HEK293T (cell line): ENCODE results near the gene BCAP29.

ENCODE experiments used
- CTCF ChIA-PET: fragments of 350-600 bp; formaldehyde crosslinking; extraction: SDS; loops from one replicate; lab custom pipeline; 2021; ENCODE audit warnings: antibody characterized with exemption, inconsistent platforms; lab: Yijun Ruan, JAX
- POLR2A ChIA-PET: fragments of 350-600 bp; formaldehyde crosslinking; extraction: SDS; loops from one replicate; lab custom pipeline; 2020; ENCODE audit warnings: antibody characterized with exemption, inconsistent platforms; lab: Yijun Ruan, JAX
- DNase-seq: peaks from one replicate; pipeline ENCODE4 v3.0.0; 2012; ENCODE audit warnings: mixed read lengths; ENCODE audit errors: extremely low spot score
- ARNT ChIP-seq: fragments of 450-650 bp; IDR thresholded peaks from 2 replicates; pipeline ENCODE4 v1.6.1; 2017; ENCODE audit warnings: mild to moderate bottlenecking
- BHLHE40 ChIP-seq: fragments of 450-650 bp; IDR thresholded peaks from 2 replicates; pipeline ENCODE4 v1.6.1; 2016; ENCODE audit warnings: mild to moderate bottlenecking, moderate library complexity, borderline replicate concordance
- CTBP1 ChIP-seq: fragments of 450-650 bp; IDR thresholded peaks from 2 replicates; pipeline ENCODE4 v1.6.1; 2016; ENCODE audit warnings: borderline replicate concordance
- ELF4 ChIP-seq: fragments of 450-650 bp; IDR thresholded peaks from 2 replicates; pipeline ENCODE4 v1.6.1; 2017; ENCODE audit warnings: antibody characterized with exemption
- FOXA1 ChIP-seq: fragments of 450-650 bp; IDR thresholded peaks from 2 replicates; pipeline ENCODE4 v1.6.1; 2016; ENCODE audit warnings: mild to moderate bottlenecking
- FOXK2 ChIP-seq: fragments of 450-650 bp; IDR thresholded peaks from 2 replicates; pipeline ENCODE4 v1.6.1; 2016; ENCODE audit warnings: mild to moderate bottlenecking
- FOXM1 ChIP-seq: fragments of 450-650 bp; IDR thresholded peaks from 2 replicates; pipeline ENCODE4 v1.6.1; 2017; ENCODE audit warnings: mild to moderate bottlenecking, borderline replicate concordance
- HDGF ChIP-seq: fragments of 450-650 bp; IDR thresholded peaks from 2 replicates; pipeline ENCODE4 v1.6.1; 2017; ENCODE audit warnings: antibody characterized with exemption, borderline replicate concordance
- L3MBTL2 ChIP-seq: fragments of 450-650 bp; conservative IDR thresholded peaks from 2 replicates; pipeline ENCODE4 v1.6.1; 2016; ENCODE audit warnings: mild to moderate bottlenecking
- LEF1 ChIP-seq: fragments of 450-650 bp; IDR thresholded peaks from 2 replicates; pipeline ENCODE4 v1.6.1; 2017; ENCODE audit warnings: mild to moderate bottlenecking, borderline replicate concordance
- NFRKB ChIP-seq: fragments of 450-650 bp; IDR thresholded peaks from 2 replicates; pipeline ENCODE4 v1.6.1; 2016; ENCODE audit warnings: mild to moderate bottlenecking, moderate library complexity
- SP1 ChIP-seq: fragments of 450-650 bp; IDR thresholded peaks from 2 replicates; pipeline ENCODE4 v1.6.1; 2017
- SUZ12 ChIP-seq: fragments of 450-650 bp; IDR thresholded peaks from 2 replicates; pipeline ENCODE4 v1.6.1; 2016; ENCODE audit warnings: mild to moderate bottlenecking
- TARDBP ChIP-seq: fragments of 450-650 bp; IDR thresholded peaks from 2 replicates; pipeline ENCODE4 v1.6.1; 2016
- ZNF384 ChIP-seq: fragments of 450-650 bp; IDR thresholded peaks from 2 replicates; pipeline ENCODE4 v1.6.1; 2016
- TF ChIP-seq, protein P1 (sequence below): fragments of 450-650 bp; IDR thresholded peaks from 2 replicates; pipeline ENCODE4 v1.6.1; 2016

Gene BCAP29

GRCh38 chr7:107610323-107610722, 30.3 kb downstream of the BCAP29 start:
- ChIA-PET CTCF (no interaction called here), POLR2A (no interaction called here)
- no peak for TF ChIP-seq CTBP1
- DNase-seq = no peak

- POLR2A ChIA-PET = no interaction called here
- CTCF ChIA-PET = no interaction called here
- DNase-seq = no peak
- no peak for TF ChIP-seq SP1
- TF ChIP-seq CTBP1 = no peak
- TF ChIP-seq, protein P1, sequence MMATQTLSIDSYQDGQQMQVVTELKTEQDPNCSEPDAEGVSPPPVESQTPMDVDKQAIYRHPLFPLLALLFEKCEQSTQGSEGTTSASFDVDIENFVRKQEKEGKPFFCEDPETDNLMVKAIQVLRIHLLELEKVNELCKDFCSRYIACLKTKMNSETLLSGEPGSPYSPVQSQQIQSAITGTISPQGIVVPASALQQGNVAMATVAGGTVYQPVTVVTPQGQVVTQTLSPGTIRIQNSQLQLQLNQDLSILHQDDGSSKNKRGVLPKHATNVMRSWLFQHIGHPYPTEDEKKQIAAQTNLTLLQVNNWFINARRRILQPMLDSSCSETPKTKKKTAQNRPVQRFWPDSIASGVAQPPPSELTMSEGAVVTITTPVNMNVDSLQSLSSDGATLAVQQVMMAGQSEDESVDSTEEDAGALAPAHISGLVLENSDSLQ = no peak
- no peak for TF ChIP-seq LEF1
- TF ChIP-seq ZNF384 = no peak
- TF ChIP-seq NFRKB = no peak
- TF ChIP-seq ELF4 = no peak
- TF ChIP-seq FOXA1 = no peak
- no peak for TF ChIP-seq SUZ12
- TF ChIP-seq HDGF = no peak
- TF ChIP-seq BHLHE40 = no peak
- TF ChIP-seq ARNT = no peak
- TF ChIP-seq L3MBTL2 = no peak
- no peak for TF ChIP-seq TARDBP
- no peak for TF ChIP-seq FOXM1
- no peak for TF ChIP-seq FOXK2
Measured at GRCh38 chr7:107613439-107613838, 33.4 kb downstream of the BCAP29 start.

DNA sequence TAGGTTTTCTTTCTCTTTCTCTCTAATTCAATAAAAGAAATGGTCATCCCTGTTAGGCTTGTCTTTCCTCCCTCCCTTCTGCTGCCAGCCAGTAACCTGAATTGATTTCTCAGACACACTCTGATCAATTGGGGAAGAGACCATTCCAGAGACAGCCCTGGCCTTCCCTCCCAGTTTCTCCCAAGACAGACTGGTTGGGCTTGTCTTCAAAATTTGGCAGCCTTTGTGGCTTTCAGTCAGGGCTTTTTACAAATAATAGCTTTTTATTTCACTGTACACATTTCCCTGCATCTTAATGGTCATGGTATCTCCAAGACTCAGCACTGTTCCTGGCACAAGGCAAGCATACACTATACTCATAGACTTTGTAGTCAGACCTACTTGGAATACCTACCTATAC, 33.9 kb downstream of the BCAP29 start:
- no peak for DNase-seq
- CTCF ChIA-PET = no interaction called here
- POLR2A ChIA-PET = no interaction called here

GRCh38 chr7:107614425-107614824, 34.4 kb downstream of the BCAP29 start:
- POLR2A ChIA-PET = no interaction called here
- DNase-seq = no peak
- TF ChIP-seq, protein P1 = no peak
- TF ChIP-seq NFRKB (no peak), HDGF (no peak), FOXA1 (no peak), ARNT (no peak), SUZ12 (no peak), ELF4 (no peak), CTBP1 (no peak), FOXK2 (no peak), SP1 (no peak)
- CTCF ChIA-PET = no interaction called here

More for the DNA sequence above, 33.9 kb downstream of the BCAP29 start:
- TF ChIP-seq BHLHE40 (no peak), ZNF384 (no peak), FOXK2 (no peak), L3MBTL2 (no peak), NFRKB (no peak), SP1 (no peak)

- no peak for TF ChIP-seq SP1
- no peak for TF ChIP-seq L3MBTL2
- no peak for TF ChIP-seq CTBP1
- no peak for TF ChIP-seq BHLHE40
- no peak for TF ChIP-seq ARNT
- no peak for TF ChIP-seq LEF1
- TF ChIP-seq SUZ12 = no peak
- TF ChIP-seq NFRKB = no peak
- no peak for TF ChIP-seq FOXM1
- no peak for TF ChIP-seq ELF4
- TF ChIP-seq ZNF384 = no peak
- TF ChIP-seq, protein P1 = no peak
- TF ChIP-seq FOXK2 = no peak
- no peak for TF ChIP-seq HDGF
- TF ChIP-seq FOXA1 = no peak
- no peak for TF ChIP-seq TARDBP
- POLR2A ChIA-PET = no interaction called here
- CTCF ChIA-PET = no interaction called here
- DNase-seq = no peak
Measured at GRCh38 chr7:107615910-107616680, 36.0 kb downstream of the BCAP29 start.

GRCh38 chr7:107622429-107622828, 42.4 kb downstream of the BCAP29 start:
- TF ChIP-seq FOXA1 = no peak
- no peak for TF ChIP-seq ELF4
- no peak for TF ChIP-seq L3MBTL2
- no peak for TF ChIP-seq TARDBP
- TF ChIP-seq CTBP1 = no peak
- TF ChIP-seq FOXK2 = no peak
- no peak for TF ChIP-seq SUZ12
- no peak for TF ChIP-seq LEF1
- no peak for TF ChIP-seq NFRKB
- TF ChIP-seq ARNT = no peak
- TF ChIP-seq HDGF = no peak
- no peak for TF ChIP-seq BHLHE40
- no peak for DNase-seq
- CTCF ChIA-PET = no interaction called here
- POLR2A ChIA-PET = no interaction called here
